Stomach (tissue), 4 donors: ENCODE data around the gene TMCC1.

ENCODE experiments used
- CTCF ChIP-seq, 7 experiments: fragments of 450-650 bp in 4 of 7; fragments of 200-600 bp in 3 of 7; sonication (generic) in 3 of 7; IDR thresholded peaks; one replicate each; pipeline ENCODE4 v1.5.1; 2016 to 2019; ENCODE audit warnings: antibody characterized with exemption in 7 of 7, control low read depth in 2 of 7, mild to moderate bottlenecking in 1 of 7
- POLR2A ChIP-seq, 4 donors: fragments of 450-650 bp; IDR thresholded peaks; one replicate each; pipeline ENCODE4 v1.6.1; 2016; ENCODE audit warnings: antibody characterized with exemption in 4 of 4, control low read depth in 2 of 4, mild to moderate bottlenecking in 1 of 4, moderate library complexity in 1 of 4

- no peak for TF ChIP-seq POLR2A (IDR thresholded peaks at IDR 0.05)
- no peak for TF ChIP-seq CTCF (IDR thresholded peaks at IDR 0.05)
Measured at GRCh38 chr3:129722527-129722926, 171.0 kb downstream of the TMCC1 start.
